GM21447 (cell line): Measurements from ENCODE around the gene BANP.
"Not testable (repeated sequence)": the region's sequence is repeated elsewhere in the genome, so short reads cannot be mapped to it uniquely, and the experiment has no call there.

Experiments
- ATAC-seq: cut with Tn5 transposase; IDR thresholded peaks from one replicate; pipeline ENCODE4 v1.9.1; 2021; ENCODE audit not compliant: unreplicated experiment

BANP gene

DNA sequence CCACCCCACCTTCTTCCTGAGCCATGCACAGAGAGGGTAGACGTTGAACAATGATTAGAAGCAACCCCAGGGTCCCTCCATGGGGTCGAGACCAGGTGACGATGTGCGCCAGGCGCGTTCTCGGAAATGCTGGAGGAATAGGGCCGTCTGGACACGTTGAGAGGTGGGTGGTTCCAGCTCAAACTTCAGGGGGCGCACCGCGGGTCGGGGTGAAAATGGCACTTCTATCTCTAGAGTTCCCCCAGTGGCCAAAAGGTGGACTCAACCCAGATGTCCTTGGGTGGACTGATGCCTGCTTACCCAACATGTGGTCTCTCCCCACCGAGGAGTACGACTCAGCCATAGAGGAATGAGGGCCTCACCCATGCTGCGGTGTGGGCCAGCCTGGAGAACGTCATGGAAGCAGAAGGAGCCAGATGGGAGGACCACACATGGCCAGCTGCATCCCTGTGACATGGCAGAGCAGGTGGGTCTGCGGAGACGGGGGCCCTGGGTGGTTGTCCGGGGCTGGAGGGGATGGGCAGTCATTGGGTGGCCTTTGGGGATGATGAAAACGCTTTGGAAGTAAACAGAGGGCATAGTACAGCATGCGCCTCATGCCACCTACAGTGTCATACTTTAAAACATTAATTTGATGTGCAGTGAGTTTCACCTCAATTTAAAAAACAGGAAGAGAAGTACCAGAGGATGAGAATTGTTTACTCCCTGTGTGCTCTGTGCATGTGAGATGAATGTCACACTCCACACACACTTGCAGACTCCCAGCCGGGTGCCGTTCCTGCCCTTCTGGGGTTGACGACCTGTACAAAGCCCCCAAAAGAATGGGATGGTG, 147.7 kb downstream of the BANP start:
- not testable (repeated sequence) for ATAC-seq

GRCh38 chr16:88099563-88099890, 148.3 kb downstream of the BANP start:
- ATAC-seq = no peak

GRCh38 chr16:88099956-88100355, 148.7 kb downstream of the BANP start:
- not testable (repeated sequence) for ATAC-seq

GRCh38 chr16:88100801-88101622, 149.8 kb downstream of the BANP start:
- not testable (repeated sequence) for ATAC-seq

DNA sequence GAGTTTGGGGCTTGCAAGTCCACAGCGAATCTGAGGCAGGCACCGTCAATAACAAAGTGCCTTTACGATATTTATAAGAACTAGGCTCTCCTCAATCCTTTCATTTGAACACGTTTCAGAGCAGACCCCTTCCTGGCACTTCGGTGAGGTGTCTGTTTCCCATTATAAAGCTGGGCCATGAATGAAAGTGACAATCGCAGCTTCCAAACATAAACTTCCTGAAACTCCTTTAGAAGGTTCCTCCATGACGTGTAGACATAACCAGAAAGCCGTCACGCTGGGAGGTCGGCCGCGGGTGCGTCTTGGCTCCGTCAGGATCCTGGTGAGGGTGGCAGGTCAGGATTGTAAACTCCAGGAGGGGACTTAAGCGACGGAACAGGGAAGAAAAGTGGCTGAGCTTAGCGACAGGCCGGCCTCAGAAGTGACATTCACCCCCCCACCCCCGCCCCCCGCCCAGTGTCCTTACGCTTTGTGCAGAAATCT, 150.4 kb downstream of the BANP start:
- ATAC-seq = not testable (repeated sequence)

- ATAC-seq = no peak
Measured at GRCh38 chr16:88102597-88102996, 151.4 kb downstream of the BANP start.

DNA sequence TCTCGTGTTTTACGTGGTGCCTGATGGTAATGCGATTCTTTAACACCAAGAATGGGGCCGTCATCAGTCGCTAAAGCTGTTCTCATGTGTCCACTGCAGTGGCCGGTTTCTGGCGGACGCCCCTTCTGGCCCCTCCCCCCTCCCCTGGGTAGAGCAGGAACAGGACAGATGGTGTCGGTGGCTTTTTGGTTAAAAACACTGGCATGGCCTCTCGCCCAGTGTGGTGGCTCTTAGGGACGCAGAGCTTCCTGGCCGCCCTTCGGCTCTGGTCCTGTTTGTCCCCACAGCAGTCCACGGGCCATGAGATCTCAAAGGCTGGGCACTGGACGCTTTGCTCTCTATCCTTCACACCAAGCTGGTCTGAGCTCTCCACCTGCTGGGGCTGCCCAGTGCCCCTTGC, 151.8 kb downstream of the BANP start:
- ATAC-seq = no peak

DNA sequence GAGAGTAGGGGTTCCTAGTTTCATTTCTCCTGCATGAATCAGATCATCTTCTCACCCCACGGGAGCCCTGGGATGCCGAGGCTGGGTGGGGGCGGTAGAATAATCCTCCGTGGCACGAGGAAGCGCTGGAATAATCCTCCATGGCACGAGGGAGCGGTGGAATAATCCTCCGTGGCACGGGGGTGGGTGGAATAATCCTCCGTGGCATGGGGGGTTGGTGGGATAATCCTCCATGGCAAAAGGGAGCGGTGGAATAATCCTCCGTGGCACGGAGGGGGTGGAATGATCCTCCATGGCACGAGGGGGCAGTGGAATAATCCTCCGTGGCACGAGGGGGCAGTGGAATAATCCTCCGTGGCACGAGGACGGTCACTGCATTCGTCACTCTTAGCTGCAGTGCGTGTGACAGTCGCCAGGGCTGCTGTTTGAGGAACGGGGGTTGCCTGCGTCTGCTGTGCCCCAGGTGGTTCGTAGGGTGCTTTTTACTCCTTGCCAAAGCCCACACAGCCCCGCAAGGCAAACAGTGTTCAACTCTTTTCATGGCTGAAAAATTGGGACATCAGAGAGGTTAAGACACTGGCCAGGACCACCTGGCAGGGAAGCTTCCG, 152.5 kb downstream of the BANP start:
- ATAC-seq = no peak

DNA sequence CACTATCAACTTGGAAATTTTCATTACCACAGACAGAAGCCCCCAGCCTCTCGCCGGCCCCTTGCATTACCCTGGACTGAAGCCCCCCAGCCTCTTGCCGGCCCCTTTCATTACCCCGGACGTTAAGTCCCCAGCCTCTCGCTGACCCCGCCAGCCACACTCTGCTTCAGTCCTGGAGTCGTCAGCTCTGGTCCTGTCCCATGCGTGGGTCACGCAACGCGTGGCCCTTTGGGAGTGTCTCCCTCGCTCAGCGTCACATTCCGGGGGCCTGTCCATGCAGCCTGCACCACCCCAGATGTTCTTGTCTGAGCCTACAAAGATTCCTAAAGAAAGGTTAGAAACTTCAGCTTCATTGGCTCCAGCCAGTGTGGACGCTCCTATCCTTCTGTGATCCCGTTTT, 153.1 kb downstream of the BANP start:
- not testable (repeated sequence) for ATAC-seq

DNA sequence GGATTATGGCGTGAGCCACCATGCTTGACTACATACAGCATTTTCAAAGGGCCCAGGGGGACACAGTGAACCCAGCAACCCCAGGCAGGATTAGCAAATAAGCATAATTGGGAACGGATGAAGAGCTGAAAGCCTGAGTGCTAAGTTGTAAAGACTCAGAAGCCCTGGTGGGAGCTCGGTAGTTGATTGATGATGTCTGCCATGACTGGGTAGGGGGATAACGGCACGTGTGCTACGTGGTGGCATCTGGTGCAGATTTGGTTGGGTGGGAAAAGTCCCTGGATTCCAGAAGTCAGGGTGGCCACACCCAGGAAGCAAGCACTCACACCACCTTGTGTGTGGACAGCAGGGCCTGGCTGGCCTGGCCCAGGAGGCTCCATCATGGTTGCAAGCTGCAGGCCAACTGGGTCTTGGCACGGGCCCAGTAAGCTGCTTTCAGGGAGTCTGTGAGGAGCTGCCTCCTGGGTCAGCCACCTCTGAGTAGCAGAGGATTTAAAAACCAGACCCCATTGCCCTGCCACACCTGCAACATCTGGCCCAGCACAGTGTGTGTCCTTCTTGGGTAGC, 154.4 kb downstream of the BANP start:
- not testable (repeated sequence) for ATAC-seq

DNA sequence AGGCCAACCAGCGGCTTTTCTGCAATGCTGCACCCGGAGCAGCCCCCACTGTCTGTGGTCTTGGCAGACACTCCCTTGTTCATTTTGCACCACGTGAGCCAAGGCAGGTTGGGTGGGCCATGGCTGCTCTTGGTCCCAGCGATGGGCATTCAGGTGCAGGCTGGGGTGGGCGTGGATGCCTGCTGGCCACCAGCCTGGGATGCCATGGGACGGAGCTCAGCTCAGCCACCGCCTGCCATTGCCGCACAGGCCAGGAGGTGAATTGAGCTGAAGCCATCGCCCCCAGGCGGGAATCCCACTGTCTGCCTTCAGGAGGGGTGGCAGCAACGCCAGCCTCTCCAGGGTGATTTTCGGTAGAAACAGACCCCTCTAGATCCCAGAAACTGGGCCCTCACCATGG, 155.3 kb downstream of the BANP start:
- not testable (repeated sequence) for ATAC-seq

DNA sequence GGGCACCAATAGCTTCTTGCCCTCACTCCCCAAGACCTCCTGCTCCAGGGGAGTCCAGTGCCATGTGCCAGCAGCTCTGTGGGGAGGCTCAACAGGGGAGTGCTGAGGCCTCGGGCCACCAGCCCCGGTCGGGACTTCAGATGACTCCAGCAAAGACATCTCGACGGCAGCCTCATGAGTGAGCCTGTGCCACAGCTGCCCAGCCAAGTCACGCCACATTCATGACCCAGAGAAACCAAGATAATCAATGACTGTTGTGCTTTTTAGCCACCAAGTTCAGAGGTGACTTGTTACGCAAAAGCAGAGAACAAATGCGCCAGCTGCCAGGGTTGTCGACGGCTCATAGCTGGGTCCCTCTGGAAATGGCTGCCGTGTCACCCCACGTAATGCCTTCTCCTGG, 157.5 kb downstream of the BANP start:
- ATAC-seq = no peak

GRCh38 chr16:88109726-88110621, 158.7 kb downstream of the BANP start:
- ATAC-seq = not testable (repeated sequence)

- not testable (repeated sequence) for ATAC-seq
Measured at GRCh38 chr16:88110875-88111494, 159.8 kb downstream of the BANP start.

GRCh38 chr16:88111976-88112375, 160.7 kb downstream of the BANP start:
- ATAC-seq = not testable (repeated sequence)

GRCh38 chr16:88113545-88114045, 162.4 kb downstream of the BANP start:
- no peak for ATAC-seq

DNA sequence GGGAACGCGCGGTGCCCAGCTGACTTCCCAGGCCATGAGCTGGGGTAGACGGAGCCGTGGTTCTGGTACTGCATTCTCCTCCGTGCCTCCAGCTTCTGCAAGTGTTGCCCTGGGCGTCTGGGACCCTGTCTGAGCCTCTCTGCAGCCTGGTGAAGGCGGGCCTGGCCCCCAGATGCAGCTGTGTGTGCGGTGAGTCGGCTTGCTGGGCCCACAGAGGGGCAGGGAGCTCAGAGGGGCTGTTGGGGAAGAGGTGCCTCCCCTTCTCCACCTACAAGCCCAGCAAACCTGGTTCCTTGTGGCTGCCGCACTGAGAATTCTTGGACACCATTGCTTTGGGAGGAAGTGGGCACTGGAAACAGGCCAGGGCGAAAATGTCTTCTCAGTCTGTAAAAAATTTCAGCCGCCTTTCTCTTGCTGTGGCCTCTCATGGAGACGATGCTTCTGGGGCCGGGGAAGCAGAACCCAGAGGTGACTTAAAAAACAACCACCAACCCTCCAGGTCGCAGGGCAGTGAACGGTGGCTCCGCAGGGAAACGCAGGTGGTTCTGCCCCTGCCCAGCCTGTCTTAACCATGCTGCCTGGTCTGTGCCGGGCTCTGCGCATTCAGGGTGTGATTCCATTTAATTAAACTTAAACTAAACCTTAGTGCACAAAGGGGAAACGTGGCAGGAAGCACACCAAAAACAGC, 163.5 kb downstream of the BANP start:
- ATAC-seq = not testable (repeated sequence)

- ATAC-seq = no peak
Measured at GRCh38 chr16:88116121-88116520, 164.9 kb downstream of the BANP start.

- no peak for ATAC-seq
Measured at GRCh38 chr16:88117476-88117868, 166.2 kb downstream of the BANP start.
